OCI-LY1 (cell line): ENCODE results near the gene ADGRL4.

ENCODE experiments used
- EZH2 ChIP-seq: fragments of 200-600 bp; sonication (generic), shearing (Covaris generic); IDR thresholded peaks from 2 replicates; pipeline ENCODE4 v1.8.0; 2017; ENCODE audit warnings: borderline replicate concordance, mixed run types, mild to moderate bottlenecking, antibody characterized with exemption, low read length, moderate library complexity, mixed read lengths
- TF ChIP-seq, protein P1 (sequence below): fragments of 200-600 bp; sonication (generic), shearing (Covaris generic); IDR thresholded peaks from 2 replicates; pipeline ENCODE4 v1.5.1; 2017; ENCODE audit warnings: mild to moderate bottlenecking, antibody characterized with exemption, low read length, moderate library complexity, mixed read lengths

DNA sequence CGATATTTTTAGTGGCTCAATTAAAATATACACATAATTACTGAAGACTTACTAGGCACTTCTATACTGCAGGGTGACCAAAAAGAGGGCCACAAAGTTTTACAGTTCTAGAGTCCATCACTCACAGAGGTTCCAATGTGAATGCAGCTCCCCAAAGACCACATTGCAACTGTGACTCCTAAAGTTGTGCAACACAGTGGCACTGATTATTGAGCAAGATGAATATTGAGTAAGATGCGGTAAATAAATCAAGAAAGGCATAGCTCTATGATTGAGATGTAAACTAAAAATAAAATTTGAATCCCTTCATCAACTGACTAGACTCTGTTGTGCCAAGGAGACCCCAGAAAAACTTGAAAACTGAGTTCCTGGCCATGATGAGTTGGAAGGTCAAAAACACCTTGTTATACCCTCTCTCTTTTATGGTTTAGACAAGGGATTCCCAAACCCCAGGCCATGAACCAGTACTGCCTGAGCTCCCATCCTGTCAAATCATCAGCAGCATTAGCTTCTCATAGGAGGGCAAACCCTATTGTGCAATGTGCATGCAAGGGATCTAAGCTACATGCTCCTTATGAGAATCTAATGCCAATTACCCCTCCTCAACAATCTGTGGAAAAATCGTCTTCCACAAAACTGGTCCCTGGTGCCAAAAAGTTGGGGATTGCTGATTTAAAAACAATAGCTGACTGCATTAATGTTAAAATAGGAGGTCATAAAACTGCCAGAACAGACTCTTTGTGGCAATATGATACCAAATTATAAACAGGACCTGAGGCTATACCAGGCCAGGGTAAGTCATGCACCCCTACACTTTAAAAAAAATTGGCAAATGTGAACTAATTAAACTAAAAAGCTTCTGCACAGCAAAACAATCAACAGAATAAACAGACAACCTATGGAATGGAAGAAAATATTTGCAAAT, 94.3 kb downstream of the ADGRL4 start:
- TF ChIP-seq, protein P1, sequence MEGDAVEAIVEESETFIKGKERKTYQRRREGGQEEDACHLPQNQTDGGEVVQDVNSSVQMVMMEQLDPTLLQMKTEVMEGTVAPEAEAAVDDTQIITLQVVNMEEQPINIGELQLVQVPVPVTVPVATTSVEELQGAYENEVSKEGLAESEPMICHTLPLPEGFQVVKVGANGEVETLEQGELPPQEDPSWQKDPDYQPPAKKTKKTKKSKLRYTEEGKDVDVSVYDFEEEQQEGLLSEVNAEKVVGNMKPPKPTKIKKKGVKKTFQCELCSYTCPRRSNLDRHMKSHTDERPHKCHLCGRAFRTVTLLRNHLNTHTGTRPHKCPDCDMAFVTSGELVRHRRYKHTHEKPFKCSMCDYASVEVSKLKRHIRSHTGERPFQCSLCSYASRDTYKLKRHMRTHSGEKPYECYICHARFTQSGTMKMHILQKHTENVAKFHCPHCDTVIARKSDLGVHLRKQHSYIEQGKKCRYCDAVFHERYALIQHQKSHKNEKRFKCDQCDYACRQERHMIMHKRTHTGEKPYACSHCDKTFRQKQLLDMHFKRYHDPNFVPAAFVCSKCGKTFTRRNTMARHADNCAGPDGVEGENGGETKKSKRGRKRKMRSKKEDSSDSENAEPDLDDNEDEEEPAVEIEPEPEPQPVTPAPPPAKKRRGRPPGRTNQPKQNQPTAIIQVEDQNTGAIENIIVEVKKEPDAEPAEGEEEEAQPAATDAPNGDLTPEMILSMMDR = no peak
- TF ChIP-seq EZH2 = no peak
